Measurements from ENCODE around the gene MAML3. TPM values are rescaled to one million over a fixed set of nuclear protein-coding genes. Genes with fewer than 3 reads are reported as not detected.

The MAML3 gene
- total and polyA plus RNA-seq, 3 experiments from 2014 or later: 0.44 to 0.57 (median 0.52) TPM

DNA sequence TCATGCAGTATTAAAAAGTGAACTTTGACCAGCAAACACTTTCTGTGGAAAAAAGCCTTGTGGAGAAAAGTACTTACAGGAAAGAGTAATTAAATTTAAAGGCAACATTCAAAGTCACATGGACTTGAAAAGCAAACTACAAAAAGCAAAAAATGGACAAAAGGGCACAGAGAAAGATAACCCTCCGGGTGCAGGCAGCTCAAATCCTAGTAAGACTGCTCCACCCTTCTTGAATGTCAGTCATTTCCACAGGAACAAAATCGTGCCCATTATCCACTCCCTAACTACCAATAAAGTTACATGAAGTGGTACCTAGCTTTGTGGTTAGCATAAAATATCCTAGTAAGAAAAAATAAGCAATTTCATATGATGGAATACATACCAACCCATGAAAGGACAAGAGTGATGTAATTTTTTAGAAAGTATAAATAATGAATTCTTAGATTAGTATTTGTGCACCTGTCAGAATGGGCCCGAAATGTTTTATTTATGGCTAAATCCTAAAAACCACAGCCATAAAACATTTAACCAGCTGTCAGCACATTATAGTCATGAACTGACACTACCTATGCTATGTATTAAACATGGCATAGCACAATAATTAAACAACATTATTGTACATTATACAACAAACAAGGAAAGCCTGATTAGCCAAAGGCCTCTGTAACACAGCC, 43.3 kb downstream of the MAML3 start:
- H3K36me3 Mint-ChIP-seq: peaks cover 0 to 6% (median 4%) of the 10 kb centered on the region in 3 donors
- H3K4me1 ChIP-seq (ENCODE audit: insufficient read depth, low read length): no peaks in the 10 kb centered on the region
- peaks cover 6 to 13% of the 10 kb centered on the region in 2 donors for H3K27me3 Mint-ChIP-seq
- H3K27ac ChIP-seq (ENCODE audit: low read depth, low read length): no peak overlapping the region
- H3K9me3 ChIP-seq (ENCODE audit: low read length): no peaks in the 10 kb centered on the region
- peaks cover 0 to 2% (median 0%) of the 10 kb centered on the region in 5 donors for H3K9me3 Mint-ChIP-seq
- no peaks in the 10 kb centered on the region for H3K27me3 ChIP-seq (ENCODE audit: insufficient read depth, low read length, poor library complexity, severe bottlenecking)
- DNase-seq: no peak
- H3K4me3 ChIP-seq (ENCODE audit: low read length): no peak overlapping the region
- peaks cover 0 to 4% (median 1%) of the 10 kb centered on the region in 3 donors for H3K4me1 Mint-ChIP-seq
- no peaks in the 10 kb centered on the region for H3K36me3 ChIP-seq (ENCODE audit: insufficient read depth, low read length)
- H3K4me3 Mint-ChIP-seq: no peak overlapping the region
- POLR2A ChIA-PET: no interaction called here
- CTCF ChIA-PET: interaction anchor here (0.6 kb wide), 1 partner anchor 71 kb away, joined by 3 read pairs; no protein-coding TSS in a partner anchor
- no peak overlapping the region for H3K27ac Mint-ChIP-seq

DNA sequence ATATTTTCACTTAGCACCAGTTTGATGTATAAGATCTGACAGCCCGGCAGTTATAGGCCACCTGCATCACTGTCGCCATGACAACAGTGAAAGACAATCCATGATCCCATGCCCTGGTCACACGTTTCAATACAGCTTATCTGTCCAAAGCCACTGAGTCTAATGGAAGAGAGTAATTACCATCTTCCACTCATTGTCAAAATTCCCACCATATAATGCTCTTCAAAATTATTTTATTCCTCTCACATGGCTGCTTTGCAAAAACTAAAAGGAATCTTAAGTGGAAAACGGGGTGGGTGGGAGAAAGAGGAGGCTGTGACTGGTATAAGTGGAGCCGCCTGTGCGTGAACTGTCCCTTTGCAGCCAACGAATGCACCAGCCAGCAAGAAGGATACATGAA, 44.2 kb downstream of the MAML3 start:
- H3K27me3 Mint-ChIP-seq: peaks cover 6 to 9% of the 10 kb centered on the region in 2 donors
- H3K9me3 Mint-ChIP-seq: peaks cover 0 to 2% (median 0%) of the 10 kb centered on the region in 5 donors
- ChIA-PET CTCF (no interaction called here), POLR2A (no interaction called here)
- no peaks in the 10 kb centered on the region for H3K4me1 ChIP-seq (ENCODE audit: insufficient read depth, low read length)
- H3K36me3 ChIP-seq (ENCODE audit: insufficient read depth, low read length): no peaks in the 10 kb centered on the region
- no peak overlapping the region for H3K27ac Mint-ChIP-seq
- no peak overlapping the region for H3K4me3 ChIP-seq (ENCODE audit: low read length)
- DNase-seq: no peak
- no peaks in the 10 kb centered on the region for H3K27me3 ChIP-seq (ENCODE audit: insufficient read depth, low read length, poor library complexity, severe bottlenecking)
- H3K4me3 Mint-ChIP-seq: no peak overlapping the region
- no peak overlapping the region for H3K27ac ChIP-seq (ENCODE audit: low read depth, low read length)
- peaks cover 0 to 4% (median 0%) of the 10 kb centered on the region in 3 donors for H3K4me1 Mint-ChIP-seq
- peaks cover 0 to 6% (median 4%) of the 10 kb centered on the region in 3 donors for H3K36me3 Mint-ChIP-seq
- no peaks in the 10 kb centered on the region for H3K9me3 ChIP-seq (ENCODE audit: low read length)

DNA sequence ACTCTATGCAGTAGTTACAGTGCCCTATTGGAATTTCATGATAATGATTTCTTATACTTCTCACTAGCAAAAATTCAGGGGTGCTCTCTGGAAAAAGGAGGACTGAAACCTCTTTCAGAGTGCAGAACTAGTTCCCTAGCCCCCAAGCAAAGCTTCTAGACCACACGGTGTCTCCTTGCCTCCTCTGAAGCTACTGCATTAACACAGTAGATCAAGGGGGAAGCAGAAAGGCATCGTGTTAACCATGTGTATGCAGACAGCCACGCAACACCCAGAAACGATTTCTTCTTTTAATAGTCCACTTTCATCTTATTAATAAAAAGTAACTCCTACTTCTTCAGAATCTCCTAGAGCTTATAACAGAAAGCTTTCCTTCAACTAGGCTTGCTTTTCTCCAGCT, 44.7 kb downstream of the MAML3 start:
- DNase-seq: no peak
- no peaks in the 10 kb centered on the region for H3K36me3 ChIP-seq (ENCODE audit: insufficient read depth, low read length)
- no peak overlapping the region for H3K27ac Mint-ChIP-seq
- no peak overlapping the region for H3K27ac ChIP-seq (ENCODE audit: low read depth, low read length)
- no peak overlapping the region for H3K4me3 Mint-ChIP-seq
- no peaks in the 10 kb centered on the region for H3K27me3 ChIP-seq (ENCODE audit: insufficient read depth, low read length, poor library complexity, severe bottlenecking)
- no peaks in the 10 kb centered on the region for H3K9me3 ChIP-seq (ENCODE audit: low read length)
- H3K27me3 Mint-ChIP-seq: peaks cover 6 to 9% of the 10 kb centered on the region in 2 donors
- peaks cover 0 to 4% (median 0%) of the 10 kb centered on the region in 3 donors for H3K4me1 Mint-ChIP-seq
- no peaks in the 10 kb centered on the region for H3K4me1 ChIP-seq (ENCODE audit: insufficient read depth, low read length)
- H3K36me3 Mint-ChIP-seq: peaks cover 0 to 6% (median 4%) of the 10 kb centered on the region in 3 donors
- no peak overlapping the region for H3K4me3 ChIP-seq (ENCODE audit: low read length)
- ChIA-PET POLR2A (no interaction called here), CTCF (no interaction called here)
- peaks cover 0 to 2% (median 0%) of the 10 kb centered on the region in 5 donors for H3K9me3 Mint-ChIP-seq

DNA sequence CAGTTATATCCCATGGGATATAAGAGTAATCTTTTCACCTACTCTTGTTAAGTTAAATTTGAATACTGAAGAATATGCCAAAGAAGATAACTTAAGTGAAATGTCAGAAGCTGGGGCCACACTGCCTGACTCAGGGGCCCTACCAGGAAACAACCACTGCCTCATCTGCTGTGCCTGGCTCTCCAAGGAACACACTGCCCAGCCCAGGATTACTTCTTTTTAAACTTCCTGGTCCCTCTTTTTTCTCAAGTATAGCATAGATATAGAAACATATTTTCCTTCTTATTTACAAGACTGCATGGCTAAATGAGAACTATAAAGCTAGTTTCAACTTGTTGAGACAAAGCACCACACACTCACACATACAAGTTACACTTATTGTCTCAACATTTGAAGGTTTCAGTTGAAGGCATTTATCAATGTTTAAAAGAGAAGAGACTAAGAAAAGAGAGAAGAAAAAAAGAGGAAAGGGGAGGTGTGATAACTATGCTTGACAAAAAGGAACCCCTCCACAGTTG, 45.2 kb downstream of the MAML3 start:
- H3K4me1 Mint-ChIP-seq: peaks cover 2 to 6% (median 2%) of the 10 kb centered on the region in 3 donors
- no peak overlapping the region for H3K4me3 Mint-ChIP-seq
- Histone ChIP-seq H3K4me3 (ENCODE audit: low read length) (no peak overlapping the region), H3K27me3 (ENCODE audit: insufficient read depth, low read length, poor library complexity, severe bottlenecking) (no peaks in the 10 kb centered on the region), H3K4me1 (ENCODE audit: insufficient read depth, low read length) (peaks cover 2% of the 10 kb centered on the region), H3K27ac (ENCODE audit: low read depth, low read length) (no peak overlapping the region), H3K36me3 (ENCODE audit: insufficient read depth, low read length) (no peaks in the 10 kb centered on the region), H3K9me3 (ENCODE audit: low read length) (no peaks in the 10 kb centered on the region)
- H3K27me3 Mint-ChIP-seq: peaks cover 6 to 9% of the 10 kb centered on the region in 2 donors
- DNase-seq: no peak
- H3K27ac Mint-ChIP-seq: no peak overlapping the region
- peaks cover 0 to 2% (median 0%) of the 10 kb centered on the region in 5 donors for H3K9me3 Mint-ChIP-seq
- ChIA-PET POLR2A (no interaction called here), CTCF (no interaction called here)
- peaks cover 0 to 6% (median 4%) of the 10 kb centered on the region in 3 donors for H3K36me3 Mint-ChIP-seq

GRCh38 chr4:140108243-140108642, 45.7 kb downstream of the MAML3 start:
- ChIA-PET POLR2A (no interaction called here), CTCF (no interaction called here)
- no peak for DNase-seq
- no peaks in the 10 kb centered on the region for H3K27me3 ChIP-seq (ENCODE audit: insufficient read depth, low read length, poor library complexity, severe bottlenecking)
- Mint-ChIP-seq H3K36me3 (peaks cover 0 to 6% (median 4%) of the 10 kb centered on the region in 3 donors), H3K27me3 (peaks cover 6 to 9% of the 10 kb centered on the region in 2 donors), H3K4me1 (peaks cover 3 to 12% (median 7%) of the 10 kb centered on the region in 3 donors), H3K9me3 (peaks cover 0 to 2% (median 0%) of the 10 kb centered on the region in 5 donors), H3K27ac (peak overlapping the region in 2 of 8 donors; percentile 9 to 33), H3K4me3 (no peak overlapping the region)
- H3K36me3 ChIP-seq (ENCODE audit: insufficient read depth, low read length): no peaks in the 10 kb centered on the region
- H3K4me1 ChIP-seq (ENCODE audit: insufficient read depth, low read length): peaks cover 4% of the 10 kb centered on the region
- no peaks in the 10 kb centered on the region for H3K9me3 ChIP-seq (ENCODE audit: low read length)
- H3K4me3 ChIP-seq (ENCODE audit: low read length): no peak overlapping the region
- no peak overlapping the region for H3K27ac ChIP-seq (ENCODE audit: low read depth, low read length)

DNA sequence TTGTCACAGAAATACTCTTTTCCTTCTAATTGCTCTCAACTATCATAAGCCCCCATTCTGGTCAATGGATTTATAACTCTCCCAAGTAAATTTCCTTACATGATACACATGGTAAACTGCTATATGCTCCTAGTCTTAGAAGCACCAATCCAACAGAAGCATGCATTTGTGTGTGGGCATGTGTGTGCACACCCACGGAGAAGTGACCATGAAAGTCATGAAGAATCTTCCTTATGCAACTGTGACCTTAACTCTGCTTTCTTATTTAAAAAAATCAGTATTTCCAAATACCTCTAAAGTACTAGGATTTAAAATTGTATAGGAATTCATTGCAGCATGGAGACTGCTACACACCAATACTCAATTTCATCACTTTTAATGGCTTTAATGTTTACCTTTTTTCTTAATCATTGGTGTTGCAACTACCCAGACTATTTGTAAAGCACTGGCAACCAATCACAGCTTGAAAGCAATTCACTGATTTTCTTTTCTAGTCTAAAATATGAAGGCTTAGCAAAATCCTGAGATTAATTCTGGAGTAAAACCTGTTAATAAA, 47.6 kb downstream of the MAML3 start:
- Mint-ChIP-seq H3K4me1 (peaks cover 3 to 15% (median 13%) of the 10 kb centered on the region in 3 donors), H3K27me3 (peaks cover 6 to 9% of the 10 kb centered on the region in 2 donors)
- H3K27me3 ChIP-seq (ENCODE audit: insufficient read depth, low read length, poor library complexity, severe bottlenecking): no peaks in the 10 kb centered on the region

GRCh38 chr4:140105436-140105835, 48.5 kb downstream of the MAML3 start:
- peaks cover 0 to 14% (median 4%) of the 10 kb centered on the region in 3 donors for H3K36me3 Mint-ChIP-seq
- no peak overlapping the region for H3K27ac ChIP-seq (ENCODE audit: low read depth, low read length)
- H3K36me3 ChIP-seq (ENCODE audit: insufficient read depth, low read length): no peaks in the 10 kb centered on the region
- no peaks in the 10 kb centered on the region for H3K27me3 ChIP-seq (ENCODE audit: insufficient read depth, low read length, poor library complexity, severe bottlenecking)
- no peak overlapping the region for H3K27ac Mint-ChIP-seq
- peaks cover 8% of the 10 kb centered on the region for H3K4me1 ChIP-seq (ENCODE audit: insufficient read depth, low read length)
- ChIA-PET CTCF (no interaction called here), POLR2A (no interaction called here)
- H3K4me1 Mint-ChIP-seq: peaks cover 3 to 15% (median 13%) of the 10 kb centered on the region in 3 donors
- H3K9me3 Mint-ChIP-seq: peaks cover 0 to 6% (median 0%) of the 10 kb centered on the region in 5 donors
- H3K4me3 ChIP-seq (ENCODE audit: low read length): no peak overlapping the region
- no peak overlapping the region for H3K4me3 Mint-ChIP-seq
- no peak for DNase-seq
- H3K27me3 Mint-ChIP-seq: peaks cover 6 to 8% of the 10 kb centered on the region in 2 donors
- H3K9me3 ChIP-seq (ENCODE audit: low read length): no peaks in the 10 kb centered on the region

More for the DNA sequence above, 47.6 kb downstream of the MAML3 start:
- CTCF ChIA-PET: no interaction called here
- Histone ChIP-seq H3K4me1 (ENCODE audit: insufficient read depth, low read length) (peaks cover 4% of the 10 kb centered on the region), H3K27ac (ENCODE audit: low read depth, low read length) (no peak overlapping the region), H3K4me3 (ENCODE audit: low read length) (no peak overlapping the region), H3K9me3 (ENCODE audit: low read length) (no peaks in the 10 kb centered on the region), H3K36me3 (ENCODE audit: insufficient read depth, low read length) (no peaks in the 10 kb centered on the region)
- DNase-seq: no peak
- H3K9me3 Mint-ChIP-seq: peaks cover 0 to 6% (median 0%) of the 10 kb centered on the region in 5 donors
- POLR2A ChIA-PET: no interaction called here
- peaks cover 0 to 14% (median 4%) of the 10 kb centered on the region in 3 donors for H3K36me3 Mint-ChIP-seq
- peak overlapping the region in 1 of 8 donors; percentile 46 for H3K27ac Mint-ChIP-seq
- no peak overlapping the region for H3K4me3 Mint-ChIP-seq

- H3K9me3 ChIP-seq (ENCODE audit: low read length): no peaks in the 10 kb centered on the region
- no peak overlapping the region for H3K27ac ChIP-seq (ENCODE audit: low read depth, low read length)
- H3K36me3 ChIP-seq (ENCODE audit: insufficient read depth, low read length): no peaks in the 10 kb centered on the region
- Mint-ChIP-seq H3K4me3 (no peak overlapping the region), H3K27me3 (peaks cover 3 to 6% of the 10 kb centered on the region in 2 donors), H3K27ac (peak overlapping the region in 2 of 8 donors; percentile 9 to 40), H3K36me3 (peaks cover 0 to 14% (median 2%) of the 10 kb centered on the region in 3 donors), H3K9me3 (peaks cover 0 to 6% (median 0%) of the 10 kb centered on the region in 5 donors), H3K4me1 (peaks cover 7 to 29% (median 21%) of the 10 kb centered on the region in 3 donors)
- ChIA-PET POLR2A (no interaction called here), CTCF (no interaction called here)
- peaks cover 15% of the 10 kb centered on the region for H3K4me1 ChIP-seq (ENCODE audit: insufficient read depth, low read length)
- peak in 2 of 5 donors; percentile 15 to 54 for DNase-seq
- H3K27me3 ChIP-seq (ENCODE audit: insufficient read depth, low read length, poor library complexity, severe bottlenecking): no peaks in the 10 kb centered on the region
- no peak overlapping the region for H3K4me3 ChIP-seq (ENCODE audit: low read length)
Measured at GRCh38 chr4:140103676-140104075, 50.3 kb downstream of the MAML3 start.

All from CD8-positive, alpha-beta memory T cell (primary cell).